Ovary (tissue), 3 donors: ENCODE results near the gene JMJD6.

Experiments used
- CTCF ChIP-seq, 3 donors: fragments of 450-650 bp in 2 of 3; fragments of 200-600 bp in 1 of 3; IDR thresholded peaks; one replicate each; pipeline versions ENCODE4 v1.5.1 to v1.8.0; 2016 to 2022; ENCODE audit warnings: antibody characterized with exemption in 3 of 3, mild to moderate bottlenecking in 1 of 3
- POLR2A ChIP-seq: fragments of 450-650 bp; IDR thresholded peaks from one replicate; pipeline ENCODE4 v1.6.1; 2017; ENCODE audit warnings: antibody characterized with exemption, mild to moderate bottlenecking, moderate library complexity
- donor health status: DM: no; HTN: no; CAD: no.

GRCh38 chr17:76677406-76677805, 49.0 kb downstream of the JMJD6 start:
- no peak for TF ChIP-seq CTCF (IDR thresholded peaks at IDR 0.05)
- no peak for TF ChIP-seq POLR2A
